Neural cell (in vitro differentiated cells): ENCODE measurements around the gene CNN3. TPM values are rescaled to one million over a fixed set of nuclear protein-coding genes. Genes with fewer than 3 reads are reported as not detected.

Source experiments
- H2AFZ ChIP-seq: fragments of 200-600, 300-800 bp; sonication (generic), shearing (Covaris generic); 2 replicates; pipeline ENCODE4 v1.6.0; 2014; ENCODE audit warnings: low read depth, mild to moderate bottlenecking, antibody characterized with exemption, low read length, moderate library complexity
- H3F3A ChIP-seq: fragments of 200-600 bp; shearing (Covaris generic); 2 replicates; pipeline ENCODE4 v1.6.1; 2016; ENCODE audit warnings: mild to moderate bottlenecking, moderate library complexity, mixed read lengths, antibody characterized with exemption, low read length; ENCODE audit not compliant: insufficient read depth, poor library complexity, severe bottlenecking
- H3K27ac ChIP-seq: fragments of 200-600, 300-800 bp; sonication (generic), shearing (Covaris generic); 2 replicates; pipeline ENCODE4 v1.5.1; 2014; ENCODE audit warnings: mild to moderate bottlenecking, low read length, moderate library complexity
- H3K27me3 ChIP-seq: fragments of 300-800, 200-600 bp; sonication (generic), shearing (Covaris generic); 2 replicates; pipeline ENCODE4 v1.6.0; 2014; ENCODE audit warnings: mild to moderate bottlenecking, low read depth, low read length, moderate library complexity; ENCODE audit not compliant: insufficient read depth
- H3K36me3 ChIP-seq: fragments of 300-800, 200-600 bp; sonication (generic), shearing (Covaris generic); 2 replicates; pipeline ENCODE4 v1.5.1; 2014; ENCODE audit warnings: mild to moderate bottlenecking, antibody characterized with exemption, low read length, moderate library complexity; ENCODE audit not compliant: insufficient read depth
- H3K4me2 ChIP-seq: fragments of 300-800, 200-600 bp; sonication (generic), shearing (Covaris generic); 2 replicates; pipeline ENCODE4 v1.6.0; 2014; ENCODE audit warnings: mild to moderate bottlenecking, low read length
- H3K4me3 ChIP-seq: fragments of 300-800, 200-600 bp; sonication (generic), shearing (Covaris generic); 2 replicates; pipeline ENCODE4 v1.5.1; 2014; ENCODE audit warnings: mild to moderate bottlenecking, low read length, moderate library complexity
- H3K79me2 ChIP-seq: fragments of 200-600 bp; shearing (Covaris generic); replicated peaks from 2 replicates; pipeline ENCODE4 v1.6.0; 2014; ENCODE audit warnings: mild to moderate bottlenecking, low read length, moderate library complexity; ENCODE audit not compliant: insufficient read depth
- H3K9ac ChIP-seq: fragments of 300-800, 200-600 bp; sonication (generic), shearing (Covaris generic); 2 replicates; pipeline ENCODE4 v1.6.1; 2016; ENCODE audit warnings: mild to moderate bottlenecking, low read length, mixed read lengths
- H3K9me2 ChIP-seq: fragments of 200-600 bp; shearing (Covaris generic); 2 replicates; pipeline ENCODE4 v1.6.1; 2016; ENCODE audit warnings: mild to moderate bottlenecking, low read length, mixed read lengths; ENCODE audit not compliant: insufficient read depth
- H3K9me3 ChIP-seq: fragments of 200-600, 300-800 bp; sonication (generic), shearing (Covaris generic); 2 replicates; pipeline ENCODE4 v1.6.1; 2016; ENCODE audit warnings: mild to moderate bottlenecking, mixed run types, low read length, moderate library complexity, mixed read lengths
- H4K20me1 ChIP-seq: fragments of 200-600 bp; shearing (Covaris generic); 2 replicates; pipeline ENCODE4 v1.6.1; 2016; ENCODE audit warnings: mild to moderate bottlenecking, mixed run types; ENCODE audit not compliant: insufficient read depth
- EP300 ChIP-seq: fragments of 450-650 bp; conservative IDR thresholded peaks from 2 replicates; pipeline ENCODE4 v1.6.1; 2014; ENCODE audit warnings: antibody characterized with exemption, mild to moderate bottlenecking, moderate library complexity; ENCODE audit not compliant: poor library complexity, severe bottlenecking
- EZH2 ChIP-seq: fragments of 200-600, 300-800 bp; shearing (Covaris generic), sonication (generic); IDR thresholded peaks from 2 replicates; pipeline ENCODE4 v1.6.1; 2014; ENCODE audit warnings: antibody characterized with exemption, low read length, borderline replicate concordance, mild to moderate bottlenecking; ENCODE audit not compliant: insufficient read depth, poor library complexity, severe bottlenecking
- MXI1 ChIP-seq: fragments of 450-650 bp; conservative IDR thresholded peaks from 2 replicates; pipeline ENCODE4 v1.6.1; 2014; ENCODE audit warnings: antibody characterized with exemption, mild to moderate bottlenecking; ENCODE audit not compliant: poor library complexity, severe bottlenecking
- POLR2AphosphoS5 ChIP-seq: IDR thresholded peaks from 2 replicates; pipeline ENCODE4 v1.6.1; 2012
- RAD21 ChIP-seq: fragments of 450-650 bp; conservative IDR thresholded peaks from 2 replicates; pipeline ENCODE4 v1.6.1; 2014; ENCODE audit warnings: antibody characterized with exemption, mild to moderate bottlenecking, moderate library complexity
- SMC3 ChIP-seq: fragments of 450-650 bp; conservative IDR thresholded peaks from 2 replicates; pipeline ENCODE4 v1.6.1; 2014; ENCODE audit warnings: antibody characterized with exemption, mild to moderate bottlenecking, moderate library complexity; ENCODE audit not compliant: poor library complexity
- TAF1 ChIP-seq: IDR thresholded peaks from 2 replicates; pipeline ENCODE4 v1.6.1; 2012; ENCODE audit warnings: low read depth
- polyA plus RNA-seq: library from polyadenylated mRNA; depleted of rRNA; stranded (reverse); fragments of >200 nt; gene quantifications from 2 replicates; pipeline ENCODE4 v1.2.3, GENCODE V29; 2014
- TF ChIP-seq, protein P1 (sequence below): IDR thresholded peaks from 2 replicates; pipeline ENCODE4 v1.6.1; 2012; ENCODE audit warnings: borderline replicate concordance
- TF ChIP-seq, protein P2 (sequence below): fragments of 450-650 bp; IDR thresholded peaks from 2 replicates; pipeline ENCODE4 v1.5.1; 2014; ENCODE audit warnings: antibody characterized with exemption, mild to moderate bottlenecking, moderate library complexity; ENCODE audit not compliant: poor library complexity, severe bottlenecking

Gene CNN3
- polyA plus RNA-seq, 1 donor from 2014 or later, result 106 TPM

DNA sequence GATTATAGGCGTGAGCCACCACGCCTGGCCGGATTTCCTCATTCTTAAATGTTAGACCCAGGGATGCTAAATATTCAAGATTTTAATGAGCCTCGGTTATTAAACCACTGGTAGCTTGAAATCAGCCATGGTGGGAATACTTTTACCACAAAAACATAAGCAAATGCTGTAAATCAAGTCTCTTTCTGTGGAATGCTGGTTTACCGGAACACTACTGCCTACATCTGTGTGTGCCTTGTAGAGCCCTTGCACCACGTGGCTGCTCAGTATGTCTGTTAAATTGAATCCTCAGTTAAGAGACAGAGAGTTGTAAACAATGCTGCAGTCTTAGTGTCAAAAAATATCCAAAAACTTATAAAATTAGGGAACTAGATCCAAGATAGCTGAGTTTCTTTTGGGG lies 26.8 kb upstream of the CNN3 start:
- no peaks in the 10 kb centered on the region for H3K79me2 ChIP-seq
- H3K9me3 ChIP-seq, result no peaks in the 10 kb centered on the region
- no peak overlapping the region for H3K27ac ChIP-seq
- H3K4me2 ChIP-seq, result no peak overlapping the region
- no peaks in the 10 kb centered on the region for H3K9me2 ChIP-seq
- no peaks in the 10 kb centered on the region for H3K36me3 ChIP-seq
- H3K27me3 ChIP-seq, result no peaks in the 10 kb centered on the region
- no peak overlapping the region for H2AFZ ChIP-seq
- no peak overlapping the region for H3K9ac ChIP-seq
- H4K20me1 ChIP-seq, result no peaks in the 10 kb centered on the region
- no peak overlapping the region for H3K4me3 ChIP-seq
- TF ChIP-seq EZH2, result no peak
- no peak for TF ChIP-seq MXI1
- TF ChIP-seq TAF1, result no peak
- no peak for TF ChIP-seq SMC3
- TF ChIP-seq, protein P1, sequence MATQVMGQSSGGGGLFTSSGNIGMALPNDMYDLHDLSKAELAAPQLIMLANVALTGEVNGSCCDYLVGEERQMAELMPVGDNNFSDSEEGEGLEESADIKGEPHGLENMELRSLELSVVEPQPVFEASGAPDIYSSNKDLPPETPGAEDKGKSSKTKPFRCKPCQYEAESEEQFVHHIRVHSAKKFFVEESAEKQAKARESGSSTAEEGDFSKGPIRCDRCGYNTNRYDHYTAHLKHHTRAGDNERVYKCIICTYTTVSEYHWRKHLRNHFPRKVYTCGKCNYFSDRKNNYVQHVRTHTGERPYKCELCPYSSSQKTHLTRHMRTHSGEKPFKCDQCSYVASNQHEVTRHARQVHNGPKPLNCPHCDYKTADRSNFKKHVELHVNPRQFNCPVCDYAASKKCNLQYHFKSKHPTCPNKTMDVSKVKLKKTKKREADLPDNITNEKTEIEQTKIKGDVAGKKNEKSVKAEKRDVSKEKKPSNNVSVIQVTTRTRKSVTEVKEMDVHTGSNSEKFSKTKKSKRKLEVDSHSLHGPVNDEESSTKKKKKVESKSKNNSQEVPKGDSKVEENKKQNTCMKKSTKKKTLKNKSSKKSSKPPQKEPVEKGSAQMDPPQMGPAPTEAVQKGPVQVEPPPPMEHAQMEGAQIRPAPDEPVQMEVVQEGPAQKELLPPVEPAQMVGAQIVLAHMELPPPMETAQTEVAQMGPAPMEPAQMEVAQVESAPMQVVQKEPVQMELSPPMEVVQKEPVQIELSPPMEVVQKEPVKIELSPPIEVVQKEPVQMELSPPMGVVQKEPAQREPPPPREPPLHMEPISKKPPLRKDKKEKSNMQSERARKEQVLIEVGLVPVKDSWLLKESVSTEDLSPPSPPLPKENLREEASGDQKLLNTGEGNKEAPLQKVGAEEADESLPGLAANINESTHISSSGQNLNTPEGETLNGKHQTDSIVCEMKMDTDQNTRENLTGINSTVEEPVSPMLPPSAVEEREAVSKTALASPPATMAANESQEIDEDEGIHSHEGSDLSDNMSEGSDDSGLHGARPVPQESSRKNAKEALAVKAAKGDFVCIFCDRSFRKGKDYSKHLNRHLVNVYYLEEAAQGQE, result no peak
- H3F3A ChIP-seq, result no peaks in the 10 kb centered on the region

DNA sequence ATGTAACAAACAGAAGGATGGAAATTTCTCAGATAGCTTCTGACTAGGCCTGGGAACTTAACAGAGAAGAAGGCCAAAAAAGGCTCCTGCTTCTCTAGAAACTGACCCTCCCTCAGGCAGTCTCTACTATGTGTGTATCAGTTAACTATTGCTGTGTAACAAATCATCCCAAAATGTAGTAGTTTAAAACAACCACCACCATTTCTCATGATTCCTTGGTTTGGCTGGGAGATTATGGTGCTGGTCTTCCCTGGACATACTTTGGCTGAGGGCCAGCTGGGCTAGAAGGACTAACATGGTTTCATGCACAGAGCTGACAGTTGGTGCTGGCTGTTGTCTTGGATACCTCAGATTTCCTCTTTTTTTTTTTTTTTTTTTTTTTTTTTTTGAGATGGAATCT lies 26.2 kb upstream of the CNN3 start:
- H3K27me3 ChIP-seq, result no peaks in the 10 kb centered on the region
- no peaks in the 10 kb centered on the region for H4K20me1 ChIP-seq
- H3K4me2 ChIP-seq, result no peak overlapping the region
- H2AFZ ChIP-seq, result no peak overlapping the region
- no peaks in the 10 kb centered on the region for H3K79me2 ChIP-seq
- H3K27ac ChIP-seq, result no peak overlapping the region
- no peaks in the 10 kb centered on the region for H3F3A ChIP-seq
- no peak overlapping the region for H3K9ac ChIP-seq
- H3K4me3 ChIP-seq, result no peak overlapping the region
- TF ChIP-seq EP300 (no peak), POLR2AphosphoS5 (no peak), RAD21 (no peak), TAF1 (no peak), MXI1 (no peak), SMC3 (no peak), EZH2 (no peak)
- TF ChIP-seq, protein P2, sequence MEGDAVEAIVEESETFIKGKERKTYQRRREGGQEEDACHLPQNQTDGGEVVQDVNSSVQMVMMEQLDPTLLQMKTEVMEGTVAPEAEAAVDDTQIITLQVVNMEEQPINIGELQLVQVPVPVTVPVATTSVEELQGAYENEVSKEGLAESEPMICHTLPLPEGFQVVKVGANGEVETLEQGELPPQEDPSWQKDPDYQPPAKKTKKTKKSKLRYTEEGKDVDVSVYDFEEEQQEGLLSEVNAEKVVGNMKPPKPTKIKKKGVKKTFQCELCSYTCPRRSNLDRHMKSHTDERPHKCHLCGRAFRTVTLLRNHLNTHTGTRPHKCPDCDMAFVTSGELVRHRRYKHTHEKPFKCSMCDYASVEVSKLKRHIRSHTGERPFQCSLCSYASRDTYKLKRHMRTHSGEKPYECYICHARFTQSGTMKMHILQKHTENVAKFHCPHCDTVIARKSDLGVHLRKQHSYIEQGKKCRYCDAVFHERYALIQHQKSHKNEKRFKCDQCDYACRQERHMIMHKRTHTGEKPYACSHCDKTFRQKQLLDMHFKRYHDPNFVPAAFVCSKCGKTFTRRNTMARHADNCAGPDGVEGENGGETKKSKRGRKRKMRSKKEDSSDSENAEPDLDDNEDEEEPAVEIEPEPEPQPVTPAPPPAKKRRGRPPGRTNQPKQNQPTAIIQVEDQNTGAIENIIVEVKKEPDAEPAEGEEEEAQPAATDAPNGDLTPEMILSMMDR, result no peak
- TF ChIP-seq, protein P1, result no peak
- no peaks in the 10 kb centered on the region for H3K9me3 ChIP-seq
- no peaks in the 10 kb centered on the region for H3K36me3 ChIP-seq
- no peaks in the 10 kb centered on the region for H3K9me2 ChIP-seq
